Prostate gland (tissue), 2 donors: ENCODE results near the gene TLR10.

Experiments used
- POLR2A ChIP-seq: fragments of 450-650 bp; IDR thresholded peaks from one replicate; pipeline ENCODE4 v1.6.1; 2016; ENCODE audit warnings: antibody characterized with exemption, mild to moderate bottlenecking
- POLR2AphosphoS5 ChIP-seq: sonication (generic); formaldehyde crosslinking; IDR thresholded peaks from one replicate; pipeline ENCODE4 v1.6.1; 2017; ENCODE audit warnings: antibody characterized with exemption
- TF ChIP-seq, protein P1 (sequence below), 4 experiments: fragments of 200-600 bp in 2 of 4; fragments of 450-650 bp in 2 of 4; sonication (generic) in 2 of 4; IDR thresholded peaks; 1 replicate in 3 of 4; 2 replicates in 1 of 4; pipeline ENCODE4 v1.5.1; 2016 to 2019; ENCODE audit warnings: antibody characterized with exemption in 4 of 4, mild to moderate bottlenecking in 2 of 4, moderate library complexity in 2 of 4

- TF ChIP-seq, protein P1, sequence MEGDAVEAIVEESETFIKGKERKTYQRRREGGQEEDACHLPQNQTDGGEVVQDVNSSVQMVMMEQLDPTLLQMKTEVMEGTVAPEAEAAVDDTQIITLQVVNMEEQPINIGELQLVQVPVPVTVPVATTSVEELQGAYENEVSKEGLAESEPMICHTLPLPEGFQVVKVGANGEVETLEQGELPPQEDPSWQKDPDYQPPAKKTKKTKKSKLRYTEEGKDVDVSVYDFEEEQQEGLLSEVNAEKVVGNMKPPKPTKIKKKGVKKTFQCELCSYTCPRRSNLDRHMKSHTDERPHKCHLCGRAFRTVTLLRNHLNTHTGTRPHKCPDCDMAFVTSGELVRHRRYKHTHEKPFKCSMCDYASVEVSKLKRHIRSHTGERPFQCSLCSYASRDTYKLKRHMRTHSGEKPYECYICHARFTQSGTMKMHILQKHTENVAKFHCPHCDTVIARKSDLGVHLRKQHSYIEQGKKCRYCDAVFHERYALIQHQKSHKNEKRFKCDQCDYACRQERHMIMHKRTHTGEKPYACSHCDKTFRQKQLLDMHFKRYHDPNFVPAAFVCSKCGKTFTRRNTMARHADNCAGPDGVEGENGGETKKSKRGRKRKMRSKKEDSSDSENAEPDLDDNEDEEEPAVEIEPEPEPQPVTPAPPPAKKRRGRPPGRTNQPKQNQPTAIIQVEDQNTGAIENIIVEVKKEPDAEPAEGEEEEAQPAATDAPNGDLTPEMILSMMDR (IDR thresholded peaks at IDR 0.05): no peak
- TF ChIP-seq POLR2AphosphoS5: no peak
- no peak for TF ChIP-seq POLR2A
Observed at GRCh38 chr4:38795087-38795486, 12.3 kb upstream of the TLR10 start.
